GM23338 (cell line): Measurements from ENCODE around the gene CTNNA1. TPM values are rescaled to one million over a fixed set of nuclear protein-coding genes. Genes with fewer than 3 reads are reported as not detected.

Source experiments
- ATAC-seq: fragments of 200-7000 bp; cut with Tn5 transposase; 3 replicates; pipeline ENCODE4 v1.9.1; 2020
- DNase-seq: peaks from one replicate; pipeline ENCODE4 v3.0.0-alpha.2; 2015; ENCODE audit warnings: low spot score
- H2AFZ ChIP-seq: fragments of 200-600 bp; sonication (generic); 2 replicates; pipeline ENCODE4 v1.8.0; 2016; ENCODE audit warnings: antibody characterized with exemption, mild to moderate bottlenecking, moderate library complexity
- H3F3A ChIP-seq: fragments of 200-600 bp; sonication (generic); replicated peaks from 2 replicates; pipeline ENCODE4 v1.8.0; 2017; ENCODE audit warnings: antibody characterized with exemption, mixed run types, low read depth
- H3K27ac ChIP-seq: fragments of 200-600 bp; sonication (generic); 2 replicates; pipeline ENCODE4 v1.6.1; 2016; ENCODE audit warnings: low read depth
- H3K27me3 ChIP-seq: fragments of 200-600 bp; sonication (generic); 2 replicates; pipeline ENCODE4 v1.8.0; 2016; ENCODE audit warnings: mild to moderate bottlenecking, mixed run types, moderate library complexity; ENCODE audit not compliant: insufficient read depth
- H3K36me3 ChIP-seq: fragments of 200-600 bp; sonication (generic); 2 replicates; pipeline ENCODE4 v1.8.0; 2016; ENCODE audit warnings: mild to moderate bottlenecking; ENCODE audit not compliant: insufficient read depth
- H3K4me1 ChIP-seq: fragments of 200-600 bp; sonication (generic); 2 replicates; pipeline ENCODE4 v1.8.0; 2016; ENCODE audit warnings: mild to moderate bottlenecking, moderate library complexity; ENCODE audit not compliant: insufficient read depth
- H3K4me2 ChIP-seq: fragments of 200-600 bp; sonication (generic); 2 replicates; pipeline ENCODE4 v1.7.1; 2017; ENCODE audit warnings: mixed run types
- H3K4me3 ChIP-seq: fragments of 200-600 bp; sonication (generic); 2 replicates; pipeline ENCODE4 v1.6.1; 2016; ENCODE audit warnings: mixed run types
- H3K79me2 ChIP-seq: fragments of 200-600 bp; sonication (generic); replicated peaks from 2 replicates; pipeline ENCODE4 v1.8.0; 2017; ENCODE audit warnings: mild to moderate bottlenecking; ENCODE audit not compliant: insufficient read depth
- H3K9me2 ChIP-seq: fragments of 200-600 bp; sonication (generic); 2 replicates; pipeline ENCODE4 v1.8.0; 2017; ENCODE audit not compliant: insufficient read depth
- H4K20me1 ChIP-seq: fragments of 200-600 bp; sonication (generic); replicated peaks from 2 replicates; pipeline ENCODE4 v1.8.0; 2017; ENCODE audit warnings: mild to moderate bottlenecking; ENCODE audit not compliant: insufficient read depth
- H3K27ac Mint-ChIP-seq: 2 replicates; pipeline ENCODE4 v1.8.0; 2020; ENCODE audit warnings: inconsistent platforms, mild to moderate bottlenecking, moderate library complexity, mixed read lengths
- H3K27me3 Mint-ChIP-seq: 3 replicates; pipeline ENCODE4 v1.8.0; 2022; ENCODE audit warnings: low read depth, mild to moderate bottlenecking, moderate library complexity, mixed read lengths, inconsistent platforms; ENCODE audit not compliant: insufficient read depth, poor library complexity
- H3K36me3 Mint-ChIP-seq: 3 replicates; pipeline ENCODE4 v1.8.0; 2021; ENCODE audit warnings: low read depth, mild to moderate bottlenecking, inconsistent platforms, moderate library complexity, mixed read lengths
- H3K4me1 Mint-ChIP-seq: 3 replicates; pipeline ENCODE4 v1.8.0; 2020; ENCODE audit warnings: mild to moderate bottlenecking, inconsistent platforms, mixed read lengths
- H3K4me3 Mint-ChIP-seq: 3 replicates; pipeline ENCODE4 v1.8.0; 2021; ENCODE audit warnings: moderate library complexity, mild to moderate bottlenecking, inconsistent platforms, mixed read lengths
- H3K9me3 Mint-ChIP-seq: 3 replicates; pipeline ENCODE4 v1.8.0; 2020; ENCODE audit warnings: moderate library complexity, mild to moderate bottlenecking, inconsistent platforms, mixed read lengths
- CREB1 ChIP-seq: fragments of 250-450 bp; sonication (Bioruptor Pico); IDR thresholded peaks from 2 replicates; pipeline ENCODE4 v1.5.0; 2020; ENCODE audit warnings: low read depth, mild to moderate bottlenecking, moderate library complexity
- CTCF ChIP-seq, 2 experiments: fragments of 200-600 bp in 1 of 2; sonication (generic) in 1 of 2; conservative IDR thresholded peaks; 2 replicates each; pipeline versions ENCODE4 v1.5.1 to v1.6.1; 2016 to 2017; ENCODE audit warnings: antibody characterized with exemption in 2 of 2, low read depth in 2 of 2, mild to moderate bottlenecking in 2 of 2, moderate library complexity in 1 of 2
- ETS1 ChIP-seq: IDR thresholded peaks from 2 replicates; pipeline ENCODE4 v1.6.1; 2016; ENCODE audit warnings: antibody characterized with exemption
- EZH2 ChIP-seq: fragments of 200-600 bp; sonication (generic); IDR thresholded peaks from one replicate; pipeline ENCODE4 v1.8.0; 2017; ENCODE audit warnings: antibody characterized with exemption, mild to moderate bottlenecking, low read depth; ENCODE audit not compliant: unreplicated experiment
- EZH2phosphoT487 ChIP-seq: fragments of 200-600 bp; sonication (generic); IDR thresholded peaks from one replicate; pipeline ENCODE4 v1.8.1; 2018; ENCODE audit warnings: antibody characterized with exemption; ENCODE audit not compliant: unreplicated experiment
- JUNB ChIP-seq: IDR thresholded peaks from one replicate; pipeline ENCODE4 v1.6.1; 2016; ENCODE audit warnings: antibody characterized with exemption; ENCODE audit not compliant: unreplicated experiment
- NANOG ChIP-seq: IDR thresholded peaks from 2 replicates; pipeline ENCODE4 v1.6.1; 2016; ENCODE audit warnings: antibody characterized with exemption, borderline replicate concordance
- POLR2AphosphoS5 ChIP-seq: IDR thresholded peaks from 2 replicates; pipeline ENCODE4 v1.6.1; 2016; ENCODE audit warnings: antibody characterized with exemption, low read depth
- REST ChIP-seq: IDR thresholded peaks from one replicate; pipeline ENCODE4 v1.6.1; 2018; ENCODE audit warnings: antibody characterized with exemption; ENCODE audit not compliant: unreplicated experiment
- STAT1 ChIP-seq: IDR thresholded peaks from one replicate; pipeline ENCODE4 v1.6.1; 2016; ENCODE audit warnings: antibody characterized with exemption; ENCODE audit not compliant: unreplicated experiment
- ZNF114 ChIP-seq: fragments of 250-450 bp; sonication (Bioruptor Pico); IDR thresholded peaks from 2 replicates; pipeline ENCODE4 v1.5.0; 2020; ENCODE audit warnings: mild to moderate bottlenecking, moderate library complexity
- ZNF331 ChIP-seq: fragments of 250-450 bp; sonication (Bioruptor Pico); IDR thresholded peaks from 2 replicates; pipeline ENCODE4 v1.5.0; 2020; ENCODE audit warnings: low read depth, mild to moderate bottlenecking, moderate library complexity
- ZNF462 ChIP-seq: fragments of 250-450 bp; sonication (Bioruptor Pico); IDR thresholded peaks from 2 replicates; pipeline ENCODE4 v1.5.0; 2020; ENCODE audit warnings: mild to moderate bottlenecking, moderate library complexity
- polyA plus RNA-seq: library from polyadenylated mRNA; unstranded; fragments of >200 nt; fragmentation: Nextera tagmentation; extraction: Ambion mirVana; gene quantifications from 2 replicates; pipeline ENCODE4 v1.2.1, GENCODE V29; 2016
- total RNA-seq: library from RNA; depleted of rRNA; stranded (reverse); fragments of >200 nt; shearing (Covaris generic); gene quantifications from 2 replicates; pipeline ENCODE4 v1.2.3, GENCODE V29; 2014

Gene CTNNA1
- total and polyA plus RNA-seq, 2 experiments from 2014 or later = 111 to 348 TPM

- Histone ChIP-seq H4K20me1 (no peaks in the 10 kb centered on the region), H3K4me3 (no peak overlapping the region), H3K27me3 (no peaks in the 10 kb centered on the region), H3K4me2 (no peak overlapping the region), H3K79me2 (no peaks in the 10 kb centered on the region), H3K27ac (no peak overlapping the region), H2AFZ (no peak overlapping the region), H3K9me2 (no peaks in the 10 kb centered on the region), H3F3A (no peaks in the 10 kb centered on the region), H3K4me1 (peaks cover 10% of the 10 kb centered on the region), H3K36me3 (peaks cover 19% of the 10 kb centered on the region)
- H3K36me3 Mint-ChIP-seq = peaks cover 35% of the 10 kb centered on the region
- ATAC-seq = peak; percentile 17
- H3K4me3 Mint-ChIP-seq = no peak overlapping the region
- H3K4me1 Mint-ChIP-seq = peaks cover 38% of the 10 kb centered on the region
- no peaks in the 10 kb centered on the region for H3K9me3 Mint-ChIP-seq
- H3K27me3 Mint-ChIP-seq = peaks cover 20% of the 10 kb centered on the region
- TF ChIP-seq ZNF462 (CRISPR knock-in tag) (no peak), ZNF114 (CRISPR knock-in tag) (no peak), POLR2AphosphoS5 (no peak), EZH2phosphoT487 (no peak), CREB1 (no peak), NANOG (no peak), EZH2 (no peak), REST (no peak), ZNF331 (CRISPR knock-in tag) (no peak), ETS1 (no peak), CTCF (conservative IDR thresholded peaks at IDR 0.05; ENCODE audit: low read depth in 2 of 2) (no peak), JUNB (no peak), STAT1 (no peak)
- H3K27ac Mint-ChIP-seq = no peak overlapping the region
- no peak for DNase-seq
These were observed 184.5 kb downstream of the CTNNA1 start for GRCh38 chr5:138937392-138938387.
